Erythroblast (primary cell): ENCODE measurements around the gene CHID1.

Source experiments
- GATA1 ChIP-seq: IDR thresholded peaks from 2 replicates; pipeline ENCODE4 v1.6.1; 2011; ENCODE audit warnings: low read depth, mild to moderate bottlenecking, control low read depth, low read length, moderate library complexity
- POLR2A ChIP-seq: IDR thresholded peaks from 2 replicates; pipeline ENCODE4 v1.6.1; 2011; ENCODE audit warnings: mild to moderate bottlenecking, low read length

GRCh38 chr11:894575-895201 lies 15.9 kb downstream of the CHID1 start:
- TF ChIP-seq POLR2A (no peak), GATA1 (no peak)
